Neural crest cell (in vitro differentiated cells): ENCODE data around the gene DCUN1D1. TPM values are rescaled to one million over a fixed set of nuclear protein-coding genes. Genes with fewer than 3 reads are reported as not detected.

Experiments
- DNase-seq: peaks from one replicate; pipeline ENCODE4 v3.0.0; 2021; ENCODE audit warnings: low read depth, mixed read lengths, low spot score
- H3K27ac Mint-ChIP-seq: one replicate; pipeline ENCODE4 v1.8.0; 2021; ENCODE audit warnings: mild to moderate bottlenecking, mixed read lengths; ENCODE audit not compliant: unreplicated experiment
- H3K27me3 Mint-ChIP-seq: 2 replicates; pipeline ENCODE4 v1.8.0; 2021; ENCODE audit warnings: low read depth, mild to moderate bottlenecking, mixed read lengths
- H3K36me3 Mint-ChIP-seq: 2 replicates; pipeline ENCODE4 v1.8.0; 2021; ENCODE audit warnings: low read depth, mild to moderate bottlenecking, mixed read lengths
- H3K4me1 Mint-ChIP-seq: 2 replicates; pipeline ENCODE4 v1.8.0; 2021; ENCODE audit warnings: mixed read lengths
- H3K4me3 Mint-ChIP-seq: one replicate; pipeline ENCODE4 v1.8.0; 2021; ENCODE audit warnings: mild to moderate bottlenecking, mixed read lengths
- H3K9me3 Mint-ChIP-seq: 2 replicates; pipeline ENCODE4 v1.8.0; 2021; ENCODE audit warnings: mixed read lengths
- total RNA-seq: library from RNA; stranded (reverse); gene quantifications from 2 replicates; pipeline ENCODE4 v1.2.1, GENCODE V29; 2021
- TF ChIP-seq, protein P1 (sequence below): fragments of 200-600 bp; sonication (generic); conservative IDR thresholded peaks from 2 replicates; pipeline ENCODE4 v1.5.0; 2021; ENCODE audit warnings: antibody characterized with exemption, mild to moderate bottlenecking

DCUN1D1 gene
- total RNA-seq, 1 donor from 2014 or later: 48.3 TPM

DNA sequence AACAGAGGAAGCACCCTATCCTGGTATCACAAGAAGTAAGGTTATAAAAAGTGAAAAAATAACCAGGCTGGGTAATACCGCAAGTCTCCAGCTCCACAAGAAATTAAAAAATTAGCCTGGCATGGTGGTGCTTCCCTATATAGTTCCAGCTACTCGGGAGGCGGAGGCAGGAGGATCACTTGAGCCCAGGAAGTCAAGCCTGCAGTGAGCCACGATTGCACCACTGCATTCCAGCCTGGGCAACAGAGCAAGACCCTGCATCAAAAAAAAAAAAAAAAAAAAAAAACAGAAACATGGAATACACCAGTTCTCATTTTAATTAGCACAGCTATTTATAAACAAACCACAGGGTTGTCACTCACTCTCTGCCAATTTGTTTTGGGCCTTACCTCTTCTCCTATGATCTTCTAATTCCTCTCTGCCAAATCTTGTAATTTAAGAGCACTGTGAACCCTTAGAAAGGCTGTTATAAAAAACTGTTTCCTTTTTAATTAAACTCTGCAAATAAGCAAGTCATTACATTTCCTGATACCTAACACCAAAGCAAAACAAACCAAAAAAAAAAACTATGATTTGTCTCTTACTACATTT is 22.6 kb downstream of the DCUN1D1 start:
- Mint-ChIP-seq H3K27ac (no peak overlapping the region), H3K4me3 (no peak overlapping the region), H3K9me3 (peaks cover 3% of the 10 kb centered on the region), H3K4me1 (peaks cover 17% of the 10 kb centered on the region), H3K27me3 (no peaks in the 10 kb centered on the region), H3K36me3 (peaks cover 18% of the 10 kb centered on the region)
- TF ChIP-seq, protein P1, sequence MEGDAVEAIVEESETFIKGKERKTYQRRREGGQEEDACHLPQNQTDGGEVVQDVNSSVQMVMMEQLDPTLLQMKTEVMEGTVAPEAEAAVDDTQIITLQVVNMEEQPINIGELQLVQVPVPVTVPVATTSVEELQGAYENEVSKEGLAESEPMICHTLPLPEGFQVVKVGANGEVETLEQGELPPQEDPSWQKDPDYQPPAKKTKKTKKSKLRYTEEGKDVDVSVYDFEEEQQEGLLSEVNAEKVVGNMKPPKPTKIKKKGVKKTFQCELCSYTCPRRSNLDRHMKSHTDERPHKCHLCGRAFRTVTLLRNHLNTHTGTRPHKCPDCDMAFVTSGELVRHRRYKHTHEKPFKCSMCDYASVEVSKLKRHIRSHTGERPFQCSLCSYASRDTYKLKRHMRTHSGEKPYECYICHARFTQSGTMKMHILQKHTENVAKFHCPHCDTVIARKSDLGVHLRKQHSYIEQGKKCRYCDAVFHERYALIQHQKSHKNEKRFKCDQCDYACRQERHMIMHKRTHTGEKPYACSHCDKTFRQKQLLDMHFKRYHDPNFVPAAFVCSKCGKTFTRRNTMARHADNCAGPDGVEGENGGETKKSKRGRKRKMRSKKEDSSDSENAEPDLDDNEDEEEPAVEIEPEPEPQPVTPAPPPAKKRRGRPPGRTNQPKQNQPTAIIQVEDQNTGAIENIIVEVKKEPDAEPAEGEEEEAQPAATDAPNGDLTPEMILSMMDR: no peak
- DNase-seq: no peak

DNA sequence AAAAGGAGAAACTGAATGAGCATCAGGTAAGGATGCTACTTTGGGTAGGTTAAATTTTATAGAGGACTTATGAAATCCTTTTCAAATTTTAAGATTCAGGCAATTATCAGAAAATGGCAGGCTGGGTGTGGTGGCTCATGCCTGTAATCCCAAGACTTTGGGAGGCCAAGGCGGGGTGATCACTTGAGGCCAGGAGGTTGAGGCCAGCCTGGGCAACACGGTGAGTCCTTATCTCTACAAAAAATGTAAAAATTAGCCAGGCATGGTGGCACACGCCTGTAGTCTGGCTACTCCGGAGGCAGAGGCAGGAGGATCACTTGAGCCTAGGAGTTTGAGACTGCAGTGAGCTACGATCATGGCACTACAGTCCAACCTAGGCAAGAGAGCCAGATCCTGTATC is 23.1 kb downstream of the DCUN1D1 start:
- H3K4me3 Mint-ChIP-seq: no peak overlapping the region

DNA sequence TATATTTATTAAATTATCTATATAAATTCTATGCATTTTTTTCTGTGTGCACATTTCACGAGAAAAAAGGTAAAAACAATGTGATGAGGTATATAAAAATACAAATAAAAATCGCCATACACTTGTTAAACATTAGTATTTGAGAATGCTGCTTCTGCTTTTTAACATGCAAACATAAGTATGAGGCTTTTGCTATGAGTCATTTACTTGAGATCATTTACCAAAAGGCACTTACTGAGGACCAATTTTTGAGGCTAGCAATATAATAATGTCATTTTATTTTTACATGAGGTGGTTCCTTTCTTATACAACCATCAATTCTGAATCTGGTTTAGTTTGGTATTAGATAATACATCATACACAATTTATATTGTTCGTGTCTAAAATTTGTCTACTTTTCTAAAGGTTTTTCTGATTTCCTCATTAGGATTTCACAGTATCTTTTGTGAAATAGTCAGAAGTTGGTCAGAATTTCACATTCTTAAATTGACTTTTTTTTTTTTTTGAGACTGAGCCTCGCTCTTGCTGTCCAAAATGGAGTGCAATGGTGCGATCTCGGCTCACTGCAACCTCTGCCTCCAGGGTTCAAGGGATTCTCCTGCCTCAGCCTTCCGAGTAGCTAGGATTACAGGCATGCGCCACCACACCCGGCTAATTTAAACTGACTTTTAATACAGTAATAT is 25.6 kb downstream of the DCUN1D1 start:
- H3K36me3 Mint-ChIP-seq: peaks cover 31% of the 10 kb centered on the region
- peaks cover 11% of the 10 kb centered on the region for H3K9me3 Mint-ChIP-seq
- peaks cover 8% of the 10 kb centered on the region for H3K4me1 Mint-ChIP-seq
- H3K27me3 Mint-ChIP-seq: no peaks in the 10 kb centered on the region
- H3K4me3 Mint-ChIP-seq: no peak overlapping the region
- H3K27ac Mint-ChIP-seq: no peak overlapping the region
- TF ChIP-seq, protein P1: no peak
- DNase-seq: no peak

More for the DNA sequence above, 23.1 kb downstream of the DCUN1D1 start:
- H3K9me3 Mint-ChIP-seq: peaks cover 7% of the 10 kb centered on the region
- no peaks in the 10 kb centered on the region for H3K27me3 Mint-ChIP-seq
- TF ChIP-seq, protein P1: no peak
- peaks cover 23% of the 10 kb centered on the region for H3K36me3 Mint-ChIP-seq
- peaks cover 17% of the 10 kb centered on the region for H3K4me1 Mint-ChIP-seq
- no peak overlapping the region for H3K27ac Mint-ChIP-seq
- no peak for DNase-seq

DNA sequence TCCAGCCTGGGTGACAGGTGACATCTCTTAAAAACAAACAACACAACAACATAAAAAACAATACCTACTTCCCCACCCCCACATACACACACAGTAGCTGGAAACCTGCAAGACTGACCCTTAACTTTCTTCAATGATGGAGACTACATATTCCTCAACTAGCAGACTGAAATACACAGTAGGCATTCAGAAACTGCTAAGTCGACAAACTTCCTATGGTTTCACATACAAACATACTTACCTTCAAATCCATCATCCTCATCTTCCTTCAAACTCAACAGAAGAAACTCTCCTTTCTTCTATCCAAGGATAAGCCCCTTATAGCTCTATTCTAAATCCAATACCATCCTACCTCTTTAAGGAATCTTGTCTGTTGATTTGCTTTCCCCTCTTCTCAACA is 30.6 kb downstream of the DCUN1D1 start:
- Mint-ChIP-seq H3K27ac (no peak overlapping the region), H3K27me3 (no peaks in the 10 kb centered on the region), H3K9me3 (peaks cover 11% of the 10 kb centered on the region), H3K4me3 (no peak overlapping the region), H3K4me1 (no peaks in the 10 kb centered on the region), H3K36me3 (peaks cover 40% of the 10 kb centered on the region)
- no peak for DNase-seq
- TF ChIP-seq, protein P1: no peak

DNA sequence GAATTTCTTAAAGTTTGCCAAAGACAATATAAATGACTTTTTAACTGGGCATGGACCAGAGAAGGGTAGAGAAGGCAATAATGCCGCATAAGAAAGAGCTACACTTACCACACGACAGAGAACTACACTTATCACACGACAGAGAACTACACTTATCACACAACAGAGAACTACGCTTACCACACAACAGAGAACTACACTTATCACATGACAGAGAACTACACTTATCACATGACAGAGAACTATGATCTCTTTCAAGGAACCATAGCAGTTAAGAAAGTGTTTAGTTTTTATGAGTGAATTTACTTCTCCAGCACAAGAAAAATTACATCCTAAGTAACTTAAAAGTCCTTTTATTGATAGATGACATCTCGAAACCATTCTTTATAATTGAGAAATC is 32.0 kb downstream of the DCUN1D1 start:
- Mint-ChIP-seq H3K36me3 (peaks cover 40% of the 10 kb centered on the region), H3K4me3 (no peak overlapping the region), H3K4me1 (no peaks in the 10 kb centered on the region), H3K27me3 (no peaks in the 10 kb centered on the region), H3K9me3 (peaks cover 11% of the 10 kb centered on the region), H3K27ac (no peak overlapping the region)
- TF ChIP-seq, protein P1: no peak
- no peak for DNase-seq
